ENCODE data around the gene DENND4A.
A peak's percentile ranks its signal among the peaks of the same experiment; 100 is the strongest.
"Not testable (repeated sequence)": the region's sequence is repeated elsewhere in the genome, so short reads cannot be mapped to it uniquely, and the experiment has no call there.

DENND4A gene

GRCh38 chr15:65629548-65629947 is 162.5 kb downstream of the DENND4A start:
- no peak for DNase-seq

- no peak for DNase-seq
These were observed 165.2 kb downstream of the DENND4A start for GRCh38 chr15:65626856-65627255.

- DNase-seq, result no peak
These were observed 169.0 kb downstream of the DENND4A start for GRCh38 chr15:65623103-65623502.

- no peak for DNase-seq
These were observed 170.5 kb downstream of the DENND4A start, which contains the start of gene SLC24A1 for GRCh38 chr15:65621638-65622037. TSS of gene SLC24A1 (plus strand) at chr15:65621938. CDS start at chr15:65624081, 2,143 bp downstream.

- no peak for DNase-seq
These were observed 171.3 kb downstream of the DENND4A start for GRCh38 chr15:65620833-65621232.

GRCh38 chr15:65619626-65620290 is 172.3 kb downstream of the DENND4A start:
- DNase-seq, result no peak

- DNase-seq, result no peak
These were observed 173.5 kb downstream of the DENND4A start for GRCh38 chr15:65618560-65619109.

- DNase-seq, result not testable (repeated sequence)
These were observed 176.2 kb downstream of the DENND4A start for GRCh38 chr15:65615887-65616286.

GRCh38 chr15:65612949-65613744 is 178.9 kb downstream of the DENND4A start:
- no peak for DNase-seq

GRCh38 chr15:65612616-65612946 is 179.5 kb downstream of the DENND4A start:
- no peak for DNase-seq

GRCh38 chr15:65611888-65612615 is 180.0 kb downstream of the DENND4A start:
- no peak for DNase-seq

GRCh38 chr15:65610871-65611718 is 181.0 kb downstream of the DENND4A start, which contains the start of gene INTS14:
TSS of gene INTS14 (minus strand) at chr15:65611131. CDS start at chr15:65607380, 3,751 bp downstream.
- DNase-seq, result peak; percentile 92
